Bronchial epithelial cell (primary cell): Measurements from ENCODE around the gene FGF19. TPM values are rescaled to one million over a fixed set of nuclear protein-coding genes. Genes with fewer than 3 reads are reported as not detected.

Experiments
- DNase-seq: peaks from one replicate; pipeline ENCODE4 v3.0.0-alpha.2; 2010; ENCODE audit warnings: low read depth
- FAIRE-seq: peaks from 2 replicates; lab custom pipeline; 2011; peaks lifted over from hg19 to GRCh38; lab: Jason Lieb, UNC
- H3K27me3 ChIP-seq: 2 replicates; pipeline ENCODE4 v1.5.1; 2011; ENCODE audit warnings: low read length; ENCODE audit not compliant: control insufficient read depth, insufficient read depth
- H3K36me3 ChIP-seq: 2 replicates; pipeline ENCODE4 v1.5.1; 2011; ENCODE audit warnings: low read length; ENCODE audit not compliant: control insufficient read depth, insufficient read depth
- H3K4me3 ChIP-seq: 2 replicates; pipeline ENCODE4 v1.5.1; 2011; ENCODE audit warnings: mild to moderate bottlenecking, low read depth, low read length, control low read depth
- CTCF ChIP-seq: IDR thresholded peaks from 2 replicates; pipeline ENCODE4 v1.5.1; 2011; ENCODE audit warnings: mild to moderate bottlenecking, moderate library complexity, low read length, control low read depth, inconsistent platforms; ENCODE audit not compliant: insufficient read depth, severe bottlenecking
- total RNA-seq: library from RNA; depleted of rRNA; stranded (reverse); fragments of >200 nt; gene quantifications from 2 replicates; pipeline ENCODE4 v1.2.1, GENCODE V29; 2014

FGF19 gene
- total RNA-seq, 1 donor from 2014 or later: not detected

- TF ChIP-seq CTCF: no peak
- Histone ChIP-seq H3K27me3 (no peaks in the 10 kb centered on the region), H3K4me3 (no peak overlapping the region), H3K36me3 (peaks cover 21% of the 10 kb centered on the region)
- peak; percentile 23 for FAIRE-seq
- DNase-seq: no peak
Measured at GRCh38 chr11:69666752-69667536, 36.9 kb downstream of the FGF19 start.

GRCh38 chr11:69666261-69666660 is 37.6 kb downstream of the FGF19 start:
- no peak for TF ChIP-seq CTCF
- peaks cover 21% of the 10 kb centered on the region for H3K36me3 ChIP-seq
- FAIRE-seq: no peak

GRCh38 chr11:69665669-69666068 is 38.2 kb downstream of the FGF19 start:
- FAIRE-seq (no peak), DNase-seq (no peak)
- no peak overlapping the region for H3K4me3 ChIP-seq
- H3K27me3 ChIP-seq: no peaks in the 10 kb centered on the region
- no peak for TF ChIP-seq CTCF
- H3K36me3 ChIP-seq: peaks cover 21% of the 10 kb centered on the region

More at GRCh38 chr11:69666261-69666660, 37.6 kb downstream of the FGF19 start:
- H3K4me3 ChIP-seq: no peak overlapping the region
- DNase-seq: no peak
- no peaks in the 10 kb centered on the region for H3K27me3 ChIP-seq

GRCh38 chr11:69664901-69665300 is 38.9 kb downstream of the FGF19 start:
- DNase-seq (no peak), FAIRE-seq (no peak)
- no peak for TF ChIP-seq CTCF
- H3K4me3 ChIP-seq: no peak overlapping the region
- peaks cover 21% of the 10 kb centered on the region for H3K36me3 ChIP-seq
- no peaks in the 10 kb centered on the region for H3K27me3 ChIP-seq

- Histone ChIP-seq H3K36me3 (peaks cover 17% of the 10 kb centered on the region), H3K4me3 (no peak overlapping the region), H3K27me3 (no peaks in the 10 kb centered on the region)
- TF ChIP-seq CTCF: no peak
- no peak for DNase-seq
- peak; percentile 13 for FAIRE-seq
Measured at GRCh38 chr11:69664103-69664775, 39.6 kb downstream of the FGF19 start.
